HepG2 (cell line): ENCODE measurements around the gene COQ9. TPM values are rescaled to one million over a fixed set of nuclear protein-coding genes. Genes with fewer than 3 reads are reported as not detected.

ENCODE experiments used
- ELF1 ChIP-seq: sonication (generic); formaldehyde crosslinking; IDR thresholded peaks from 2 replicates; pipeline ENCODE4 v1.4.0; 2020; ENCODE audit warnings: missing genetic modification reagents
- ETV5 ChIP-seq: IDR thresholded peaks from 2 replicates; pipeline ENCODE4 v1.6.1; 2018; ENCODE audit warnings: missing biosample characterization, missing genetic modification reagents, inconsistent platforms, borderline replicate concordance
- GABPA ChIP-seq, 2 experiments: IDR thresholded peaks; 2 replicates each; pipeline ENCODE4 v1.6.1; 2011 to 2016; ENCODE audit warnings: low read depth in 2 of 2, low read length in 1 of 2, missing biosample characterization in 1 of 2, missing genetic modification characterization in 1 of 2
- GATAD1 ChIP-seq: IDR thresholded peaks from 2 replicates; pipeline ENCODE4 v1.6.1; 2016; ENCODE audit warnings: missing genetic modification reagents, missing compliant biosample characterization
- IRF2 ChIP-seq: IDR thresholded peaks from 2 replicates; pipeline ENCODE4 v1.6.1; 2018; ENCODE audit warnings: missing genetic modification reagents, missing compliant biosample characterization
- KMT2A ChIP-seq: sonication (generic); formaldehyde crosslinking; IDR thresholded peaks from 2 replicates; pipeline ENCODE4 v1.4.0; 2020; ENCODE audit warnings: missing genetic modification reagents
- MXD4 ChIP-seq: IDR thresholded peaks from 2 replicates; pipeline ENCODE4 v1.6.1; 2016; ENCODE audit warnings: mild to moderate bottlenecking, missing biosample characterization, missing genetic modification reagents
- NR2C2 ChIP-seq: sonication (generic); formaldehyde crosslinking; IDR thresholded peaks from 2 replicates; pipeline ENCODE4 v1.4.0; 2020; ENCODE audit warnings: missing genetic modification reagents, mild to moderate bottlenecking, moderate library complexity, borderline replicate concordance
- NR2F6 ChIP-seq, 2 experiments: IDR thresholded peaks; 2 replicates each; pipeline ENCODE4 v1.6.1; 2016; ENCODE audit warnings: antibody characterized with exemption in 1 of 2, mild to moderate bottlenecking in 1 of 2
- PRPF4 ChIP-seq: fragments of 200-400 bp; formaldehyde crosslinking; IDR thresholded peaks from 2 replicates; pipeline ENCODE4 v1.6.1; 2016; ENCODE audit warnings: low read length, low read depth; ENCODE audit not compliant: poor library complexity, severe bottlenecking
- SATB2 ChIP-seq: sonication (generic); formaldehyde crosslinking; IDR thresholded peaks from 2 replicates; pipeline ENCODE4 v1.5.0; 2020; ENCODE audit warnings: missing genetic modification reagents
- TBL1XR1 ChIP-seq: fragments of 150-350 bp; IDR thresholded peaks from 2 replicates; pipeline ENCODE4 v1.6.1; 2014; ENCODE audit warnings: borderline replicate concordance, low read length; ENCODE audit not compliant: partially characterized antibody
- TRAFD1 ChIP-seq: sonication (generic); formaldehyde crosslinking; IDR thresholded peaks from 2 replicates; pipeline ENCODE4 v1.5.1; 2020; ENCODE audit warnings: missing genetic modification reagents, mild to moderate bottlenecking, borderline replicate concordance
- ZBTB25 ChIP-seq: IDR thresholded peaks from 2 replicates; pipeline ENCODE4 v1.6.1; 2018; ENCODE audit warnings: missing genetic modification reagents
- ZFP36L1 ChIP-seq: sonication (generic); formaldehyde crosslinking; IDR thresholded peaks from 2 replicates; pipeline ENCODE4 v1.8.0; 2022; ENCODE audit warnings: mild to moderate bottlenecking, missing genetic modification reagents, moderate library complexity
- ZNF256 ChIP-seq: sonication (generic); formaldehyde crosslinking; conservative IDR thresholded peaks from 2 replicates; pipeline ENCODE4 v1.4.0; 2020; ENCODE audit warnings: missing genetic modification reagents
- ZNF331 ChIP-seq: sonication (generic); formaldehyde crosslinking; IDR thresholded peaks from 2 replicates; pipeline ENCODE4 v1.4.0; 2020; ENCODE audit warnings: missing genetic modification reagents
- ZSCAN9 ChIP-seq: IDR thresholded peaks from 2 replicates; pipeline ENCODE4 v1.6.1; 2016; ENCODE audit warnings: borderline replicate concordance
- polyA plus RNA-seq, 8 experiments: library from polyadenylated mRNA; depleted of rRNA in 3 of 8; stranded (reverse) in 7 of 8; unstranded in 1 of 8; fragments of >200 nt; fragmentation: Illumina TruSeq in 4 of 8; extraction: Trizol in 4 of 8; gene quantifications; 2 replicates each; pipeline versions ENCODE4 v1.2.1 to v1.2.3, GENCODE V29; 2011 to 2016; ENCODE audit warnings: low read depth in 4 of 8, missing spikeins in 1 of 8, mixed read lengths in 1 of 8; ENCODE audit not compliant: insufficient read depth in 1 of 8
- total RNA-seq, 5 experiments: library from RNA; depleted of rRNA; stranded (reverse); fragments of >200 nt; fragmentation: Illumina TruSeq; extraction: Trizol; gene quantifications; 2 replicates each; pipeline ENCODE4 v1.2.3, GENCODE V29; 2016; ENCODE audit warnings: low read depth in 1 of 5
- TF ChIP-seq, protein P1 (sequence below): sonication (generic); formaldehyde crosslinking; IDR thresholded peaks from 2 replicates; pipeline ENCODE4 v1.4.0; 2020; ENCODE audit warnings: low read depth, missing genetic modification reagents
- TF ChIP-seq, protein P2 (sequence below): IDR thresholded peaks from 2 replicates; pipeline ENCODE4 v1.6.1; 2016; ENCODE audit warnings: low read depth, borderline replicate concordance

Gene COQ9
- total and polyA plus RNA-seq, 2 of the 13 experiments (the other 11 are each of a cell fraction or from before 2014, with no cell fraction given), result 57.5 to 108 TPM

DNA sequence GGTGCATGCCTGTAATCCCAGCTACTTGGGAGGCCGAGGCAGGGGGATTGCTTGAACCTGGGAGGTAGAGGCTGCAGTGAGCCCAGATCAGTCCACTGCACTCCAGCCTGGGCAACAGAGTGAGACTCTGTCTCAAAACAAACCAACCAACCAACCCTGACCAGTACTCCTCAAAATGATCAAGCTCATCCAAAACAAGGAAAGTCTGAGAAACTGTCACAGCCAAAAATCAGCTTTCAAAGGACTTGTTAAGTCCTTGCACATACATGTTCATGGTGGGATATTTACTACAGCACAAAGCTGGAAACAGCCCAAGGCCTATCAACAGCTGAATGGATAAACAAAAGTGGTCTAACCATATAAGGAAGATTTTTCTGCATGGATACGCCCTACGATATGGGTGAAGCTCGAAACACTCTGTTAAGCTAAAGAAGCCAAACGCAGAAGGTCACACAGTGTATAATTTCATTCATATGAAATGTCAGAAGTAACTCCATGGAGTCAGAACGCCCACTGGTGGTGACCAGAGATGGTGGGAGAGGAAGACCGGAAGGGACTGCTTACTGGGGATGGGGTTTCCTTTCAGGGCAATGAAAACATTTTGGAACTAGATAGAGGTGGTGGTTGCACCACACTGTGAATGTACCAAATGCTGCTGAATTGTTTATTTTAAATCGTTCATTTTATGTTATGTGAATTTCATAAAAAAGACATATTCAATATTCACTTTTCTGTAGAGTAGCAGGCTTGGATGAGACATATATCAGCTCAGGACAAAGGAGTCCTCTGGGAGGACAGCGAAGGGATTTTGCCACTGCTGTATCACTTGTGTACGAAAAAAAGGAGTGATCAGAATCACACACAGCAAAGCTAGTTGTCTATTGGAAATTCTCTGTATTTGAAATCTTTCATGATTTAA lies 25.0 kb upstream of the COQ9 start (continued):
- TF ChIP-seq, protein P1, sequence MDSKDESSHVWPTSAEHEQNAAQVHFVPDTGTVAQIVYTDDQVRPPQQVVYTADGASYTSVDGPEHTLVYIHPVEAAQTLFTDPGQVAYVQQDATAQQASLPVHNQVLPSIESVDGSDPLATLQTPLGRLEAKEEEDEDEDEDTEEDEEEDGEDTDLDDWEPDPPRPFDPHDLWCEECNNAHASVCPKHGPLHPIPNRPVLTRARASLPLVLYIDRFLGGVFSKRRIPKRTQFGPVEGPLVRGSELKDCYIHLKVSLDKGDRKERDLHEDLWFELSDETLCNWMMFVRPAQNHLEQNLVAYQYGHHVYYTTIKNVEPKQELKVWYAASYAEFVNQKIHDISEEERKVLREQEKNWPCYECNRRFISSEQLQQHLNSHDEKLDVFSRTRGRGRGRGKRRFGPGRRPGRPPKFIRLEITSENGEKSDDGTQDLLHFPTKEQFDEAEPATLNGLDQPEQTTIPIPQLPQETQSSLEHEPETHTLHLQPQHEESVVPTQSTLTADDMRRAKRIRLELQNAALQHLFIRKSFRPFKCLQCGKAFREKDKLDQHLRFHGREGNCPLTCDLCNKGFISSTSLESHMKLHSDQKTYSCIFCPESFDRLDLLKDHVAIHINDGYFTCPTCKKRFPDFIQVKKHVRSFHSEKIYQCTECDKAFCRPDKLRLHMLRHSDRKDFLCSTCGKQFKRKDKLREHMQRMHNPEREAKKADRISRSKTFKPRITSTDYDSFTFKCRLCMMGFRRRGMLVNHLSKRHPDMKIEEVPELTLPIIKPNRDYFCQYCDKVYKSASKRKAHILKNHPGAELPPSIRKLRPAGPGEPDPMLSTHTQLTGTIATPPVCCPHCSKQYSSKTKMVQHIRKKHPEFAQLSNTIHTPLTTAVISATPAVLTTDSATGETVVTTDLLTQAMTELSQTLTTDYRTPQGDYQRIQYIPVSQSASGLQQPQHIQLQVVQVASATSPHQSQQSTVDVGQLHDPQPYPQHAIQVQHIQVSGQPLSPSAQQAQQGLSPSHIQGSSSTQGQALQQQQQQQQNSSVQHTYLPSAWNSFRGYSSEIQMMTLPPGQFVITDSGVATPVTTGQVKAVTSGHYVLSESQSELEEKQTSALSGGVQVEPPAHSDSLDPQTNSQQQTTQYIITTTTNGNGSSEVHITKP (CRISPR knock-in tag), result peak; percentile 25; the same call in 1 of the 2 replicates
- 0 out of 2 replicates have a peak, but pooled peaks have one; percentile 48 for TF ChIP-seq MXD4
- no peak for TF ChIP-seq PRPF4
- peak; percentile 79 for TF ChIP-seq ELF1 (CRISPR knock-in tag)
- 0 out of 2 replicates have a peak, but pooled peaks have one; percentile 37 for TF ChIP-seq GATAD1
- peak; percentile 33; the same call in 1 of the 2 replicates for TF ChIP-seq GABPA (IDR thresholded peaks at IDR 0.05; ENCODE audit: low read depth, low read length)
- peak; percentile 80 for TF ChIP-seq GABPA (CRISPR knock-in tag; IDR thresholded peaks at IDR 0.05; ENCODE audit: low read depth)
- TF ChIP-seq ZFP36L1 (CRISPR knock-in tag), result no peak
- TF ChIP-seq IRF2 (CRISPR knock-in tag), result peak; percentile 59
- TF ChIP-seq TBL1XR1, result no peak
- TF ChIP-seq ZSCAN9 (CRISPR knock-in tag), result 0 out of 2 replicates have a peak, but pooled peaks have one; percentile 47
- TF ChIP-seq, protein P2, sequence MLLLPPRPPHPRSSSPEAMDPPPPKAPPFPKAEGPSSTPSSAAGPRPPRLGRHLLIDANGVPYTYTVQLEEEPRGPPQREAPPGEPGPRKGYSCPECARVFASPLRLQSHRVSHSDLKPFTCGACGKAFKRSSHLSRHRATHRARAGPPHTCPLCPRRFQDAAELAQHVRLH (CRISPR knock-in tag), result peak; percentile 70; the same call in 1 of the 2 replicates
- no peak for TF ChIP-seq SATB2 (CRISPR knock-in tag)
- TF ChIP-seq KMT2A (CRISPR knock-in tag), result peak; percentile 35; the same call in 1 of the 2 replicates
- no peak for TF ChIP-seq ZNF256 (CRISPR knock-in tag)
- TF ChIP-seq ZNF331, result peak; percentile 73
- 0 out of 2 replicates have a peak, but pooled peaks have one; percentile 12 for TF ChIP-seq NR2F6 (IDR thresholded peaks at IDR 0.05)
- TF ChIP-seq NR2F6 (CRISPR knock-in tag; IDR thresholded peaks at IDR 0.05), result 0 out of 2 replicates have a peak, but pooled peaks have one; percentile 18
- no peak for TF ChIP-seq TRAFD1
- TF ChIP-seq ZBTB25, result 0 out of 2 replicates have a peak, but pooled peaks have one; percentile 39
- TF ChIP-seq NR2C2 (CRISPR knock-in tag), result no peak
- peak; percentile 96 for TF ChIP-seq ETV5
